SK-N-SH (cell line): Measurements from ENCODE around the gene FAM47E. TPM values are rescaled to one million over a fixed set of nuclear protein-coding genes. Genes with fewer than 3 reads are reported as not detected.

Source experiments
- CTCF ChIA-PET: fragments of 300-600, 350-600 bp; formaldehyde crosslinking; extraction: SDS; loops from one replicate; lab custom pipeline; 2021; lab: Yijun Ruan, JAX
- POLR2A ChIA-PET: fragments of 350-600 bp; sonication (Branson Sonifier 250); formaldehyde crosslinking; extraction: SDS; loops from one replicate; lab custom pipeline; 2020; ENCODE audit warnings: antibody characterized with exemption, inconsistent platforms; lab: Yijun Ruan, JAX
- DNase-seq: peaks from one replicate; pipeline ENCODE4 v3.0.0; 2012
- H2AFZ ChIP-seq: fragments of 200-600 bp; sonication (generic); 2 replicates; pipeline ENCODE4 v1.8.1; 2016; ENCODE audit warnings: antibody characterized with exemption, mild to moderate bottlenecking, low read depth
- H3F3A ChIP-seq: fragments of 200-600 bp; sonication (generic); replicated peaks from 2 replicates; pipeline ENCODE3; 2016; ENCODE audit warnings: antibody characterized with exemption, mild to moderate bottlenecking; ENCODE audit not compliant: insufficient read depth
- H3K27ac ChIP-seq, 2 experiments: fragments of 200-500 bp in 1 of 2; fragments of 200-600 bp in 1 of 2; sonication (Bioruptor generic) in 1 of 2; sonication (generic), shearing (Covaris generic) in 1 of 2; 2 replicates each; pipeline versions ENCODE4 v1.5.1 to v1.6.1; 2014 to 2016; ENCODE audit warnings: low read depth in 2 of 2, inconsistent platforms in 1 of 2, low read length in 1 of 2, mild to moderate bottlenecking in 1 of 2, mixed read lengths in 1 of 2
- H3K27me3 ChIP-seq: fragments of 200-600 bp; sonication (generic), shearing (Covaris generic); 2 replicates; pipeline ENCODE4 v1.6.1; 2016; ENCODE audit warnings: mixed run types; ENCODE audit not compliant: insufficient read depth
- H3K36me3 ChIP-seq, 2 experiments: fragments of 200-500 bp in 1 of 2; fragments of 200-600 bp in 1 of 2; sonication (Bioruptor generic) in 1 of 2; sonication (generic) in 1 of 2; replicated peaks in 1 of 2; 2 replicates each; pipeline versions ENCODE3 to v1.5.1; 2014 to 2016; ENCODE audit warnings: low read length in 1 of 2, mild to moderate bottlenecking in 1 of 2; ENCODE audit not compliant: insufficient read depth in 2 of 2, control insufficient read depth in 1 of 2
- H3K4me1 ChIP-seq, 2 experiments: fragments of 200-500 bp in 1 of 2; fragments of 200-600 bp in 1 of 2; sonication (Bioruptor generic) in 1 of 2; sonication (generic), shearing (Covaris generic) in 1 of 2; 2 replicates each; pipeline versions ENCODE4 v1.5.1 to v1.6.1; 2014 to 2016; ENCODE audit warnings: low read depth in 1 of 2, low read length in 1 of 2, mixed run types in 1 of 2; ENCODE audit not compliant: insufficient read depth in 2 of 2, control insufficient read depth in 1 of 2
- H3K4me2 ChIP-seq: fragments of 200-600 bp; sonication (generic), shearing (Covaris generic); 2 replicates; pipeline ENCODE4 v1.6.1; 2017; ENCODE audit warnings: mixed run types
- H3K4me3 ChIP-seq, 2 experiments: fragments of 200-500 bp in 1 of 2; fragments of 200-600 bp in 1 of 2; sonication (Bioruptor generic) in 1 of 2; sonication (generic), shearing (Covaris generic) in 1 of 2; 2 replicates each; pipeline versions ENCODE4 v1.5.1 to v1.8.1; 2014 to 2016; ENCODE audit warnings: low read depth in 2 of 2, inconsistent platforms in 1 of 2, low read length in 1 of 2, mild to moderate bottlenecking in 1 of 2, mixed read lengths in 1 of 2, moderate library complexity in 1 of 2
- H3K79me2 ChIP-seq: fragments of 200-600 bp; sonication (generic); 2 replicates; pipeline ENCODE4 v1.8.1; 2017; ENCODE audit warnings: mild to moderate bottlenecking; ENCODE audit not compliant: insufficient read depth
- H3K9ac ChIP-seq: fragments of 200-600 bp; sonication (generic); 2 replicates; pipeline ENCODE4 v1.6.1; 2017; ENCODE audit warnings: mixed run types
- H3K9me2 ChIP-seq: fragments of 200-600 bp; sonication (generic); 2 replicates; pipeline ENCODE4 v1.6.1; 2017; ENCODE audit warnings: mixed run types
- H3K9me3 ChIP-seq: fragments of 200-600 bp; sonication (generic); 2 replicates; pipeline ENCODE4 v1.6.1; 2017; ENCODE audit warnings: mixed run types, mild to moderate bottlenecking, moderate library complexity
- H4K20me1 ChIP-seq: fragments of 200-600 bp; sonication (generic); 2 replicates; pipeline ENCODE4 v1.6.1; 2017; ENCODE audit warnings: mild to moderate bottlenecking, mixed run types; ENCODE audit not compliant: insufficient read depth
- ELF1 ChIP-seq: IDR thresholded peaks from 2 replicates; pipeline ENCODE4 v1.4.0; 2012
- EZH2phosphoT487 ChIP-seq: fragments of 200-600 bp; sonication (generic); IDR thresholded peaks from 2 replicates; pipeline ENCODE4 v1.6.1; 2017; ENCODE audit warnings: low read depth, mixed run types, mild to moderate bottlenecking, antibody characterized with exemption, moderate library complexity, borderline replicate concordance
- FOSL2 ChIP-seq: IDR thresholded peaks from 2 replicates; pipeline ENCODE4 v1.4.0; 2012; ENCODE audit warnings: low read depth, mild to moderate bottlenecking, moderate library complexity, borderline replicate concordance
- FOXJ3 ChIP-seq: sonication (generic); formaldehyde crosslinking; IDR thresholded peaks from 2 replicates; pipeline ENCODE4 v1.5.1; 2020; ENCODE audit warnings: mild to moderate bottlenecking, missing genetic modification reagents
- GABPA ChIP-seq: IDR thresholded peaks from 2 replicates; pipeline ENCODE4 v1.4.0; 2012; ENCODE audit warnings: low read depth, mild to moderate bottlenecking
- IRF3 ChIP-seq: fragments of 150-350 bp; IDR thresholded peaks from 2 replicates; pipeline ENCODE4 v1.6.1; 2016; ENCODE audit warnings: mild to moderate bottlenecking, low read depth, low read length
- MXI1 ChIP-seq: IDR thresholded peaks from 2 replicates; pipeline ENCODE4 v1.6.1; 2012; ENCODE audit warnings: mild to moderate bottlenecking, low read depth, low read length, improper control_type of control experiment
- RCOR1 ChIP-seq: fragments of 150-350 bp; IDR thresholded peaks from 2 replicates; pipeline ENCODE4 v1.6.1; 2017; ENCODE audit warnings: antibody characterized with exemption, low read length
- RXRA ChIP-seq: IDR thresholded peaks from 2 replicates; pipeline ENCODE4 v1.4.0; 2012; ENCODE audit warnings: low read depth, mild to moderate bottlenecking, borderline replicate concordance
- SMC3 ChIP-seq: IDR thresholded peaks from 2 replicates; pipeline ENCODE4 v1.6.1; 2012; ENCODE audit warnings: low read depth, low read length, improper control_type of control experiment
- TCF12 ChIP-seq: IDR thresholded peaks from 2 replicates; pipeline ENCODE4 v1.4.0; 2012
- TEAD4 ChIP-seq: IDR thresholded peaks from 2 replicates; pipeline ENCODE4 v1.4.0; 2012; ENCODE audit warnings: mild to moderate bottlenecking, borderline replicate concordance; ENCODE audit not compliant: insufficient read depth
- USF2 ChIP-seq: fragments of 150-350 bp; IDR thresholded peaks from 2 replicates; pipeline ENCODE4 v1.6.1; 2017; ENCODE audit warnings: antibody characterized with exemption, low read length, low read depth, borderline replicate concordance
- YY1 ChIP-seq: IDR thresholded peaks from 2 replicates; pipeline ENCODE4 v1.4.0; 2012; ENCODE audit warnings: low read depth, mild to moderate bottlenecking
- WGBS: methylation state at CpG from one replicate; pipeline ENCODE4 v1.1.6; 2017; ENCODE audit warnings: low lambda C conversion rate; 5-methylcytosine and 5-hydroxymethylcytosine counted together
- polyA plus RNA-seq, 3 experiments: library from polyadenylated mRNA; depleted of rRNA; stranded (reverse); fragments of >200 nt; gene quantifications; 2 replicates each; pipeline ENCODE4 v1.2.3, GENCODE V29; 2012
- TF ChIP-seq, protein P1 (sequence below): IDR thresholded peaks from 2 replicates; pipeline ENCODE4 v1.4.0; 2012; ENCODE audit warnings: low read depth, borderline replicate concordance
- TF ChIP-seq, protein P2 (sequence below): IDR thresholded peaks from 2 replicates; pipeline ENCODE4 v1.4.0; 2012; ENCODE audit warnings: low read depth, borderline replicate concordance

FAM47E gene
- polyA plus RNA-seq, 1 of the 3 experiments (the other 2 are of a cell fraction) = 1.8 TPM

GRCh38 chr4:76226418-76226817 is 25.1 kb upstream of the FAM47E start (continued):
- TF ChIP-seq MXI1 (no peak), USF2 (no peak)

DNA sequence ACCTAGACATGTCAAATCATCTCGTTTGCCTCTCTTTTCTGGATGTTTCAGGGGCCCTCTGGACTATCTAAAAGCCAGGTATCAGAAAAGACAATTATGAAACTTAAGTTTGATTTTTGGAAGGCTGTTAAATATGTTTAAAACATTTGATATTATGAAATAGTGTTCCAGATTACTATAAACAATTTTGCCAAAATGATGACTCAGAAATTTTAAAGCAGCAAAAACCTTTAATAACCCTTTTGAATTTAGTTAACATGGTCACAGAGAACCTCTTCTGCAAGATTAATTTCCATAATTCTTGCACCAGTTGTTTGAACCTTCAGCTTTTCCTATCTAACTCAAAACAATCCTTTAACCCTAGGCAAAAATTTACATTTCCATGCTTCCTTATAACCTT is 18.8 kb upstream of the FAM47E start:
- H3K36me3 ChIP-seq = peaks cover 0 to 2% of the 10 kb centered on the region in 2 experiments
- H3K9me3 ChIP-seq = no peaks in the 10 kb centered on the region
- H3F3A ChIP-seq = peaks cover 5% of the 10 kb centered on the region
- no peaks in the 10 kb centered on the region for H4K20me1 ChIP-seq
- no peak overlapping the region for H2AFZ ChIP-seq
- peaks cover 0 to 8% of the 10 kb centered on the region in 2 experiments; a peak in 2 of 4 replicates for H3K4me1 ChIP-seq
- DNase-seq = no peak
- H3K4me3 ChIP-seq = no peak overlapping the region; a peak in 1 of 4 replicates
- H3K9me2 ChIP-seq = no peaks in the 10 kb centered on the region
- H3K9ac ChIP-seq = no peak overlapping the region
- H3K79me2 ChIP-seq = peaks cover 20% of the 10 kb centered on the region
- TF ChIP-seq TCF12 (no peak), RXRA (no peak), FOSL2 (no peak), GABPA (no peak), FOXJ3 (CRISPR knock-in tag) (no peak), TEAD4 (no peak)
- TF ChIP-seq, protein P1, sequence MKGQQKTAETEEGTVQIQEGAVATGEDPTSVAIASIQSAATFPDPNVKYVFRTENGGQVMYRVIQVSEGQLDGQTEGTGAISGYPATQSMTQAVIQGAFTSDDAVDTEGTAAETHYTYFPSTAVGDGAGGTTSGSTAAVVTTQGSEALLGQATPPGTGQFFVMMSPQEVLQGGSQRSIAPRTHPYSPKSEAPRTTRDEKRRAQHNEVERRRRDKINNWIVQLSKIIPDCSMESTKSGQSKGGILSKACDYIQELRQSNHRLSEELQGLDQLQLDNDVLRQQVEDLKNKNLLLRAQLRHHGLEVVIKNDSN = no peak
- TF ChIP-seq, all 33 proteins: peak for 0
- Histone ChIP-seq H3K27me3 (no peaks in the 10 kb centered on the region), H3K27ac (no peak overlapping the region), H3K4me2 (peak overlapping the region; percentile 75)
- POLR2A ChIA-PET = interaction anchor here (1.4 kb wide), 1 partner anchor 73 kb away, joined by 5 read pairs; no protein-coding TSS in a partner anchor
- 78% methylated on average over 1 of the region's 1 CpG for WGBS
- CTCF ChIA-PET = interaction anchor here (1.2 to 1.4 kb wide), 3 partner anchors 14 to 75 kb away, joined by 3 to 4 read pairs (median 3); partner anchors contain the start of gene STBD1

DNA sequence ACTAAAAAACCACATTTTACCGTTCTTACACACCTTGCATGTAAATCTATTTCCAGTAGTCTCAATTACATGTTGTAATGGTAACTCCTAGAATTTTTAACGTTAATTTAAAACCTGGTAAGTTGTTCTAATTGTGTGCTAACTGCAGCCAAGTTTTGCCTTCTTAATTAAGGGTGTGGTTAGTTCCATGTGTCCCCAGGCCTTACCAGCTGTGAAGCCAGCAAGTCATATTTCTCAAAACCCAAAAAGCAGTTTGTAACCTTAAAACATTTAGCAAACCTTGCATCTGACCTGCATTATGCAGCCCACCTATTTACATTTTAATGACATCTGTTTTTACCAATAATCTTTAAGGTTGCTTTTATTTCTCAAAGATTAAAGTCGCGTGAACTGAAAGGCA is 18.4 kb upstream of the FAM47E start:
- Histone ChIP-seq H3K27me3 (no peaks in the 10 kb centered on the region), H3F3A (peaks cover 5% of the 10 kb centered on the region), H3K79me2 (peaks cover 20% of the 10 kb centered on the region), H2AFZ (no peak overlapping the region), H3K9ac (peak overlapping the region; percentile 63; the same call in 1 of the 2 replicates), H3K36me3 (peaks cover 0 to 2% of the 10 kb centered on the region in 2 experiments), H3K4me3 (peak overlapping the region; percentile 54 to 66), H3K4me2 (peak overlapping the region; percentile 75), H4K20me1 (no peaks in the 10 kb centered on the region), H3K9me2 (no peaks in the 10 kb centered on the region), H3K4me1 (peaks cover 0 to 8% of the 10 kb centered on the region in 2 experiments; a peak in 2 of 4 replicates), H3K27ac (peak overlapping the region; percentile 50 to 73; a peak in 2 of 4 replicates), H3K9me3 (no peaks in the 10 kb centered on the region)
- DNase-seq = no peak
- POLR2A ChIA-PET = interaction anchor here (0.9 to 1.4 kb wide), 2 partner anchors 36 to 73 kb away, joined by 3 to 5 read pairs; no protein-coding TSS in a partner anchor
- CTCF ChIA-PET = interaction anchor here (1.2 to 1.4 kb wide), 3 partner anchors 13 to 74 kb away, joined by 3 to 4 read pairs (median 3); partner anchors contain the start of gene STBD1
- WGBS = 64% methylated on average over 4 of the region's 4 CpGs
- no peak for TF ChIP-seq USF2
- TF ChIP-seq RCOR1 = no peak
- no peak for TF ChIP-seq IRF3
- no peak for TF ChIP-seq EZH2phosphoT487
- TF ChIP-seq ELF1 = no peak
- TF ChIP-seq, protein P2, sequence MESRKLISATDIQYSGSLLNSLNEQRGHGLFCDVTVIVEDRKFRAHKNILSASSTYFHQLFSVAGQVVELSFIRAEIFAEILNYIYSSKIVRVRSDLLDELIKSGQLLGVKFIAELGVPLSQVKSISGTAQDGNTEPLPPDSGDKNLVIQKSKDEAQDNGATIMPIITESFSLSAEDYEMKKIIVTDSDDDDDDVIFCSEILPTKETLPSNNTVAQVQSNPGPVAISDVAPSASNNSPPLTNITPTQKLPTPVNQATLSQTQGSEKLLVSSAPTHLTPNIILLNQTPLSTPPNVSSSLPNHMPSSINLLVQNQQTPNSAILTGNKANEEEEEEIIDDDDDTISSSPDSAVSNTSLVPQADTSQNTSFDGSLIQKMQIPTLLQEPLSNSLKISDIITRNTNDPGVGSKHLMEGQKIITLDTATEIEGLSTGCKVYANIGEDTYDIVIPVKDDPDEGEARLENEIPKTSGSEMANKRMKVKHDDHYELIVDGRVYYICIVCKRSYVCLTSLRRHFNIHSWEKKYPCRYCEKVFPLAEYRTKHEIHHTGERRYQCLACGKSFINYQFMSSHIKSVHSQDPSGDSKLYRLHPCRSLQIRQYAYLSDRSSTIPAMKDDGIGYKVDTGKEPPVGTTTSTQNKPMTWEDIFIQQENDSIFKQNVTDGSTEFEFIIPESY = no peak
- no peak for TF ChIP-seq FOSL2
- TF ChIP-seq YY1 = no peak
- no peak for TF ChIP-seq SMC3
